HG03354 (cell line): ENCODE data around the gene CHEK1.
"Not testable (repeated sequence)": the region's sequence is repeated elsewhere in the genome, so short reads cannot be mapped to it uniquely, and the experiment has no call there.

Experiments
- ATAC-seq: cut with Tn5 transposase; IDR thresholded peaks from one replicate; pipeline ENCODE4 v1.9.1; 2021; ENCODE audit warnings: mild to moderate bottlenecking; ENCODE audit not compliant: unreplicated experiment, poor library complexity, severe bottlenecking

Gene CHEK1

GRCh38 chr11:125688632-125689031 is 63.7 kb downstream of the CHEK1 start:
- ATAC-seq: no peak

DNA sequence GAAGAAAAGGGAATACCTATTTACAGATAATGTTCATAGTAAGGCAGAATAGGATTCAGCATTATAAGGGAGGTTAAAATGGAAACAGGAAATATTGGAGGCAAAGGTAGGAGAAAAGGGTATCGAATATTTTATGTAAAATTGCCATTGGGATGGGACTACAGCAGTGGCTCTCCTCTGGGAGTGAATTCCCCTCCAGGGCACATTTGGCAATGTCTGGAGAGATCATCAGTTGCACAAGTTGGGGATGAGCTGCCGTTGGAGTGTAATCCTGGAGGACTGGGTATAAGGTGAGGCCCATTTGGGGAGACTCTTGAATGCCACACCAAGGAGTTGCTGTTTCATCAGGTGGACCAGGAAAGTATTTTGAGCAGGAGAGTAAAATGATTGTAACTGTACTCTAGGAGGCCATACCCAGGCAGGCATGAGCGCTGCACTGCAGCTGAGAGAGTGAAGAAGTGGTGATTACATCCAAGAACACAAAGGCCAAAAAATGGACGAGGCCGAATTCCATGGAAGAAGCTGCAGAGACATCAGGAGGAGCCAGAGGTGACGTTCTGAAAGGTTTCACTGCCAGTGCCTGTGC is 64.4 kb downstream of the CHEK1 start:
- no peak for ATAC-seq

DNA sequence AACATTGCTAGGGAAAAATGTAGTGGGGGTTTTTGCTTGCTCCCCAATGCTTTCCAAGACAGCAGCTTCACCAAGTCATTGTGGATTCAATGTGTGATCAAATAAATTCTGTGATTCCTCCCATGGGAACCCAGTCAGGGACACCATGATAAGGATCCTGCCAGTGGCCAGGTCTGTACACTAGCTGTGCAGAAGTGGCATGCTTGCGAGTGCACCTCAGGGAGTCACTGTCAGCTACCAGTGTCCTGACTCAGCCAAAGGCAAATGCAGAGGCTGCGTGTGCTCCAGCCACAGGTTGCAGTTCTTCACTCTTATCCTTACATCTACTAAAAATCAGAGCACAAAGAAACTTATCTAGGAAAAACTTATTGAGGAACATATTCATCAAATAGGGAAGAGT is 65.0 kb downstream of the CHEK1 start:
- ATAC-seq: no peak

GRCh38 chr11:125692887-125693286 is 67.9 kb downstream of the CHEK1 start:
- ATAC-seq: no peak

- ATAC-seq: no peak
Measured at GRCh38 chr11:125694951-125695350, 70.0 kb downstream of the CHEK1 start.

- no peak for ATAC-seq
Measured at GRCh38 chr11:125701018-125701610, 76.2 kb downstream of the CHEK1 start.

DNA sequence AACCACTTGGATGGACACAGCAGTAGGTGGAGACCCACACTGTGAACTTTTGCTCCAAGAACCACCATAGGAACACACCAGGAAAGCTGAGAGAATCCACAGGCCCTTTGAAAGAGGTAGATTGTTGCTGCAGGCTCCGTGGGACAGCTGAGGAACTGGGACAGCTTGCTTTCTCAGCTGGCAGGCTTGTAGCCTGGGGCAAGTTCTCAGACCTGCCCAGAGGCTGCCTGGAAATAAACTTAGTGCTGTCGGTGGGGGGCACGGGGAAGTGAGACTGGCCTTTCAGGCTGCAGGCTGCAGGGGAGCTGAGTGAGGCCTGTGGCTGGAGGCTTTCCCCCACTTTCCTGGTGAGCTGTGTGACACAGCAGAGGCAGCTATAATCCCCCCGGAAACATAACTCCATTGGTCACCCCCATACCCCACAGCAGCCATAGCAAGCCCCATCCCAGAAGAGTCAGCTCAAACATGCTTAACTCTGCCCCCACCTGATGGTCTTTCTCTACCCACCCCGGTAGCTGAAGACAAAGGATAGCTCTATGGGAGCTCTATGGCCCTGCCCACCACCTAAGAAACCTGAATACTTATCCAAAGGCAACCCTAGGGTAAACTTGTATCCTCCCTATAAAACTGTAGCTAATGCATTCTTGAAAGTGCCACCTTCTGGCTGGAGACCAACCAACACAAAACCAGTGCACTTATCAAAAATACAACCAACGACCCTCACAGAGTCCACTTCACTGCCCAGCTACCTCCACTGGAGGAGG is 77.1 kb downstream of the CHEK1 start:
- no peak for ATAC-seq

DNA sequence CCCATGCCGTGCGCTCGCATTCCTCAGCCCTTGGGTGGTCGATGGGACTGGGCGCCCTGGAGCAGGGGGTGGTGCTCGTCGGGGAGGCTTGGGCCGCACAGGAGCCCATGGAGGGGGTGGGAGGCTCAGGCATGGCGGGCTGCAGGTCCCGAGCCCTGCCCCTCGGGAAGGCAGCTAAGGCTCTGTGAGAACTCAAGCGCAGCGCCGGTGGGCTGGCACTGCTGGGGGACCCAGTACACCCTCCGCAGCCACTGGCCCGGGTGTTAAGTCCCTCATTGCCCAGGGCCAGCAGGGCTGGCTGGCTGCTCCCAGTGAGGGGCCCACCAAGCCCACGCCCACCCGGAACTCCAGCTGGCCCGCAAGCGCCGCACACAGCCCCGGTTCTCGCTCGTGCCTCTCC is 79.7 kb downstream of the CHEK1 start:
- not testable (repeated sequence) for ATAC-seq

DNA sequence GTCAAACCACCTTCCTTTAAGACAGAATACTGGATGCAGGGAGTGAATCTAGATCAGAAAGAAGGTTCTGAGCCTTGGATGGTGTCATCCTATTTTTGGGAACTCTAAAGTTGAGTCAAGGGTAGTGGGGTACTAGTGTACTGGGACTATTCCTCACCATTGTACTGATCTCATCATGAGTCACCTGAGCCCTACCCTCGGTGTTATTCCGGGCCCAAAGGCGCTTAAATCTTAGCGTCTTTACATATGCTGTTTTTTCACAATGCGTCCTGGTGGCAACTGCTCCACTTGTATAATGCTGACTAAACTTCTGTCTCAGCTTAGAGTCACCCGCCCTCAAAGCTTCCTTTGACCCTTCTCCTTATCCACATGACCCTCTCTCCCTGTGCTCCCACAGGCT is 95.8 kb downstream of the CHEK1 start:
- no peak for ATAC-seq

DNA sequence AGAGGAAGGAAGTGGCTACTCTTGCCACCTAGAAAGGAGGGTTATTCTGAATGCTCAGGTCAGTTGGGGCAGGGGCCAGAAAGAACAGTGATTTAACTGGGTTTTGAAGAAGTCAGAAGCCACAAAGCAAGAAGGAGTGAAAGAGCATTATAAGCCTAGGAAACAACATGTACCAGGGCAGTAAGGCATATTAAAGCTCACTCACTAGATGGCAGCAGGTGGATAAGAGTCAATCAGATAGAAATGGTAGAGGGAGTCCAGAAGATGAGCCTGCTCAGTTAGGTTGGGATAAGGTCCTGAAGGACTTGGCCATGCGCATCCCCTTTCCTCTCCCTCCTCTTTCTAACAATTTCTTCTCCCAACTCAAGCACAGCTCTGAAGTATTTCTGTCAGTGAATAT is 99.2 kb downstream of the CHEK1 start:
- ATAC-seq: no peak
